ENCODE data around the gene SUSD1.

The SUSD1 gene

DNA sequence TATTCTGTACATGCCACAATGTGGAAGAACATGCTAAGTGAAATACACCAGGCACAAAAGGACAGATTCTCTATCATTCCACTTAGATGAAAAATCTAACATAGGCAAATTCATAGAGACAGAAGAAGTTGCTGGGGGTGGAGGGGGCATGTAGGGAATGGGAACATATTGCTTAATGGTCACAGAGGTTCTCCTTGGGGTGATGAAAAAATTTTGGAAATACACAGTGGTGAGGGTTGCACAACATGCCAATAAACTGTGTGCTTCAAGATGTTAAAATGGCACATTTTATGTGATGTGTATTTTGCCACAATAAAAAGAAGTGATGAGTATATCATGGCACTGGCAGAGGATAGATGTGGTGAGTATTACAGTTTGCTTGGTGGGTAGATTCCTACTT, 111.9 kb downstream of the SUSD1 start:
- DNase-seq = no peak

GRCh38 chr9:112061152-112061740, 113.9 kb downstream of the SUSD1 start:
- DNase-seq = no peak

- DNase-seq = no peak
These were observed 115.2 kb downstream of the SUSD1 start for GRCh38 chr9:112059966-112060320.

- no peak for DNase-seq
These were observed 115.7 kb downstream of the SUSD1 start for GRCh38 chr9:112059145-112059965.

- DNase-seq = no peak
These were observed 118.1 kb downstream of the SUSD1 start for GRCh38 chr9:112056996-112057395.

- no peak for DNase-seq
These were observed 120.2 kb downstream of the SUSD1 start for GRCh38 chr9:112054916-112055315.

GRCh38 chr9:112051812-112052211, 123.3 kb downstream of the SUSD1 start:
- DNase-seq = no peak

GRCh38 chr9:112050544-112051475, 124.3 kb downstream of the SUSD1 start:
- DNase-seq = no peak

DNA sequence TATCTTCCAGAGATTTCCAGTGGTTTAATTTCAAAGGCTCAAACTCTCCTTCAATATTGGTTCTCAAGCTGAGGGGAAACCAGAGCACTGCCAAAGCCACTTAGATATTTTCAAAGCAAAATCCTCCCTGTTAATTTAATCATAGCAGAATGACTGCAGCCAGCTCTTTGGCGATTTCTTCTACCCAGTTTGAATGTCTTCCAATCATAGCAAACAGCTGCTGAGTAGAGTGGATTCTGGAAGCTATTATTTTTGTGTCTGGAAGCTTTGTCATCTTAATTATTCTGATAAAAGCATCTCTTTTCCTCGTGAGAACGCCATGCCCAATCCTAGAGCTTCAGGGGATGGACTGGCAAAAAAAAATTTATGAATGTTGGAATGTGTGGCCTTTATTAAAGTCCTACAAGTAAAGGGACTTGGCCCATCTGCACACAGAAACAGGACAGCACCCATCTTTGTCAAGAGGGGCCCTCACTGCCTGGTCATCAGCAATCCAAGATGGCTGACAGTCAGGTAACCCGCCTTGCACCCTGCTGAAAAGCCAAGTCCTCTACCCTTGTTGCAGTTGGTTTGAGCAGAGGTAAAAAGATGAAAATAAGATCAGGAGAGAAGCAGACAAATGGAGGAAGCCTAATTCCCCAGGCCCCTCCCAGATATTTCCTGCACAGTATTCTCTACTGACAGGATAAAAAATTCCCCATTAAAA, 125.1 kb downstream of the SUSD1 start:
- no peak for DNase-seq

- DNase-seq = no peak
These were observed 126.0 kb downstream of the SUSD1 start for GRCh38 chr9:112048924-112049691.

DNA sequence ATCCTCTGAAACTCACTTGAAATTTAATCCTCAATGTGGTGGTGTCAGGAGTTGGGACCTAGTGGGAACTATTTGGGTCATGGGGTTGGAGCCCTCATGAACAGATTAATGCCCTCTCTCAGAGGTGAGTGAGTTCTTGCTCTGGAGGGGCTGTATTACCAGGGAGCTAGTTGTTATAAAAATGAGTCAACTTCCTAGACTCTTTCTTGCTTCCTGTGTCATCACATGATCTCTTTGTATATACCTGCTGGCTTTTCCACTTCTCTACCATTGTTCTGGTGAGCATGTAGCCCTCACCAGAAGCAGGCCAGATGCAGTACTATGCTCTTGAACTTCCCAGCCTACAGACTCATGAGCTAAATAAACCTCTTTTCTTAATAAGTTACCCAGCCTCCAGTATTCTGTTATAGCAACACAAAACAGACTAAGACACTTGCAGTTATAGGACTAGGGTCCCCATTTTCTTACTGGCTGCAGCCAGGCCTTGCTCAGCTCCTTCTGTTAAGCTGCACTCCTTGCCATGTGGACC, 127.5 kb downstream of the SUSD1 start:
- DNase-seq = no peak

DNA sequence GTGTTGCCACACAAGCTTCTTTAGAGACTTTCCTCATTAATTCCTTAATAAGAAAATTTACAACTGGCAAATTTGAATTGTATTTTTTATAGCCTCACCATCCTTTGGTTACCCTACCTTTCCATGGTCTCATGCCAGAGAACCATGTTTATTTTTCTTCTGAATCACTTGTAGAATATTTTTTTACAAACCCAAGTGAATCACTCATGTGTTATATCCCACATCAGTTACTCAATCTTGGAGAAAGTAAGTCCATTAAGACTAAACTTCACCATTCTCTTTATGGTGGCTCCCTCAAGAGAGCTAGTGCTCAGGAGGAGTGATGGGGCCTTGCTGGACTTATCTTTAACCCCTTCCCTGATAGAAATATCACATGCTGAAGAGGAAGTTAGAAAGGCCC, 128.9 kb downstream of the SUSD1 start:
- no peak for DNase-seq

GRCh38 chr9:112044881-112045280, 130.2 kb downstream of the SUSD1 start:
- DNase-seq = no peak

DNA sequence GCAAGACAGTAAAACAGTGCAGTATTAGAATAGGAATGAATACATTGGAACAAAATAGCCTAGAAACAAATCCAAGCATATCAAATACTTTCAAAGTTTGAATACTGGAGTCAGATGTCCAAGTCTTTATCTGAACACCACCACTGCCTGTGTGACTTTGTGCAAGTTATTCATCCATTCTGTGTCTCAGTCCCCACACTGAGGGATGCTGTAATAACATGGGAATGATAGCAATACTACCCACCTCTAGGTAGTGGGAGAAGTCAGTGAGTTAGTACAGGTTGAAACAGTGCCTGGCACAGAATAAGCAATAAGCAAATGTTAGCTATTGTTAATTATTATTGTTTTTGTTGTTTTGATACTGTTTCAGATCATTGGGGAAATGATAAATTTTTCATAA, 130.9 kb downstream of the SUSD1 start:
- DNase-seq = no peak

DNA sequence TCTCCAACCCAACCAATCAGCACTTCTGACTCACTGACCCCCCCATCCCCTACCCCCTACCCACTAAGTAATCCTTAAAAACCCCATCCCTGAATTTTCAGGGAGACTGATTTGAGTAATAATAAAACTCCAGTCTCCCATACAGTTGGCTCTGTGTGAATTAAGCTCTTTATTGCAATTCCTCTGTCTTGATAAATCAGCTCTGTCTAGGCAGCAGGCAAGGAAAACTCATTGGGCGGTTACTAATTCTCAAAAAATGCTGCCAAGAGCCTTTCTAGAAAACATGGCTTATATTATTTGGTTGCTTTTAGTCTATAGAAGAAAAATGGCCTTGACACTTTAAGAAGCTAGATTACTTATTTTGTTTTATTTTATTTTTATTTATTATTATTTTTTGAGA, 131.7 kb downstream of the SUSD1 start:
- no peak for DNase-seq

DNA sequence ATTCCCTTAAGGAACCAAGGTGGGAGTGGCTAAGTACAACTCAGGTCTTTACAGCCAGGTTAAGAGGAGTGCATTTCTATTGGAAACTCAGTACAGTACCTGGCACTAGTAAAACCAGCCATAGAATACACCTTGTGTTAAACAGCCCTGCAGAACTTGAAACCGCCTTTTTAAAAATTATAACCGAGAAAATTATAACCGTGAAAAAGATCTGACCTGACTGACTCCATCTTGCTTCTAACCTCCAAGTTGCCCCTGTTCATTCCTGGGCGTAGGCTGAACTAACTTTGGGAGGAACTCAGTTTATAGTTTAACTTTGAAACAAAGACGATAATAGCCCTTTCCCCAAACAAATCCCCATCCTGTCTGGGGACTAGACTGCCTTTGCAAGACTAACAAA, 132.3 kb downstream of the SUSD1 start:
- no peak for DNase-seq

DNA sequence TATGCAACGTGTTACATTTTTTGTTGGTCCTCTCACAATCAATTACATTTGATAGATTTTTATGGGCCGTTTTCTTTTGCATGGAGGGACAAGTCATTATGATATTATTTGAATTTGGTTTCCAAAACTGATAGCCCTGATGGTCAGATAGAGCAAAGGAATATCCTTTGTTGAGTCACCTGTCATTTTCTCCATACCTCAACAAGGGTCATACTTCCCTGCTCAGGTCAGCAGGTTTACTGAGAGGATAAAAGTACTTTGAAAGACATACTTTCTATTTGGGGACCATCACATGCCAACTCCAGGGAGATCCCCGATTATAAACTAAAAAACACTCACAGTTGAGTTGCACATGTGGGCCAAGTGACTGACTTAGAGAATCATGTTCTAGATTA, 132.9 kb downstream of the SUSD1 start:
- no peak for DNase-seq

- DNase-seq = no peak
These were observed 133.4 kb downstream of the SUSD1 start for GRCh38 chr9:112041536-112042243.

DNA sequence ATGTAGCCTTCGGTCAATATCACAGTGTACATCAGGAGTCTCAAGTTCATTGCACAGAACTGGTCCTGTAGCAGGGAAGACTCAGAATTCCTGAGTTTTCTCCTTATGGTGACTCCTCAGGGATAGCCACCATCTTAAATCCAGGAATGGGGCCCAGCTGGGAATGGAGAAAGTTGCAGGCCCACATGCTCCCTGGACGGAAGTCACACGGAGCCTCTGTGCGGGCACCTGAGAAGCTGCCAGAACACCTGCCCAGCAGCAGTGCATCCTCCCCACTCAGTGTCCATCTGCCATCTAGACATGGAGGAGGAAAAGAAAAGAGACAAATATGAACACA, 133.9 kb downstream of the SUSD1 start:
- DNase-seq = no peak

GRCh38 chr9:112038017-112038408, 137.1 kb downstream of the SUSD1 start:
- no peak for DNase-seq

- DNase-seq = no peak
These were observed 137.6 kb downstream of the SUSD1 start for GRCh38 chr9:112037281-112038016.
